OCI-LY1 (cell line): Measurements from ENCODE around the gene DEFB110.

Experiments
- H2AFZ ChIP-seq: fragments of 200-600 bp; sonication (generic), shearing (Covaris generic); 2 replicates; pipeline ENCODE4 v1.6.0; 2014; ENCODE audit warnings: antibody characterized with exemption, mild to moderate bottlenecking, low read length
- H3F3A ChIP-seq: fragments of 200-600 bp; sonication (generic), shearing (Covaris generic); 2 replicates; pipeline ENCODE4 v1.6.0; 2014; ENCODE audit warnings: mild to moderate bottlenecking, antibody characterized with exemption, low read length, moderate library complexity; ENCODE audit not compliant: insufficient read depth
- H3K27ac ChIP-seq: fragments of 200-600 bp; sonication (generic); 2 replicates; pipeline ENCODE4 v1.5.1; 2014; ENCODE audit warnings: low read length, mixed run types, mild to moderate bottlenecking, low read depth; ENCODE audit not compliant: poor library complexity, severe bottlenecking
- H3K27me3 ChIP-seq: fragments of 200-600 bp; sonication (generic); 2 replicates; pipeline ENCODE4 v1.6.0; 2014; ENCODE audit warnings: antibody characterized with exemption, mild to moderate bottlenecking, low read length, moderate library complexity; ENCODE audit not compliant: insufficient read depth
- H3K36me3 ChIP-seq: fragments of 200-600 bp; sonication (generic); 2 replicates; pipeline ENCODE4 v1.6.1; 2014; ENCODE audit warnings: mild to moderate bottlenecking, antibody characterized with exemption, low read length, moderate library complexity, mixed read lengths; ENCODE audit not compliant: insufficient read depth
- H3K4me1 ChIP-seq: fragments of 200-600 bp; sonication (generic); 2 replicates; pipeline ENCODE4 v1.5.1; 2014; ENCODE audit warnings: mild to moderate bottlenecking, low read length, moderate library complexity; ENCODE audit not compliant: insufficient read depth, severe bottlenecking
- H3K4me2 ChIP-seq: fragments of 200-600 bp; sonication (generic), shearing (Covaris generic); 2 replicates; pipeline ENCODE4 v1.6.1; 2014; ENCODE audit warnings: low read length
- H3K4me3 ChIP-seq: fragments of 200-600 bp; sonication (generic); 2 replicates; pipeline ENCODE4 v1.5.1; 2014; ENCODE audit warnings: low read length, low read depth, mild to moderate bottlenecking, mixed read lengths; ENCODE audit not compliant: poor library complexity, severe bottlenecking
- H3K79me2 ChIP-seq: fragments of 200-600 bp; shearing (Covaris generic); 2 replicates; pipeline ENCODE4 v1.6.1; 2016; ENCODE audit warnings: mixed run types, low read length, mixed read lengths; ENCODE audit not compliant: insufficient read depth
- H3K9ac ChIP-seq: fragments of 200-600 bp; sonication (generic), shearing (Covaris generic); 2 replicates; pipeline ENCODE4 v1.6.1; 2014; ENCODE audit warnings: mild to moderate bottlenecking, low read length, mixed read lengths
- H3K9me2 ChIP-seq: fragments of 200-600 bp; sonication (generic), shearing (Covaris generic); 2 replicates; pipeline ENCODE4 v1.6.1; 2014; ENCODE audit warnings: low read depth, mild to moderate bottlenecking, low read length, mixed read lengths
- H3K9me3 ChIP-seq: fragments of 200-600 bp; shearing (Covaris generic); 2 replicates; pipeline ENCODE4 v1.6.1; 2014; ENCODE audit warnings: low read length, mixed read lengths
- H4K20me1 ChIP-seq: fragments of 200-600 bp; sonication (generic), shearing (Covaris generic); 2 replicates; pipeline ENCODE4 v1.6.0; 2016; ENCODE audit warnings: mild to moderate bottlenecking, low read length; ENCODE audit not compliant: insufficient read depth
- EZH2 ChIP-seq: fragments of 200-600 bp; sonication (generic), shearing (Covaris generic); IDR thresholded peaks from 2 replicates; pipeline ENCODE4 v1.8.0; 2017; ENCODE audit warnings: borderline replicate concordance, mixed run types, mild to moderate bottlenecking, antibody characterized with exemption, low read length, moderate library complexity, mixed read lengths
- TF ChIP-seq, protein P1 (sequence below): fragments of 200-600 bp; sonication (generic), shearing (Covaris generic); IDR thresholded peaks from 2 replicates; pipeline ENCODE4 v1.5.1; 2017; ENCODE audit warnings: mild to moderate bottlenecking, antibody characterized with exemption, low read length, moderate library complexity, mixed read lengths

The DEFB110 gene

DNA sequence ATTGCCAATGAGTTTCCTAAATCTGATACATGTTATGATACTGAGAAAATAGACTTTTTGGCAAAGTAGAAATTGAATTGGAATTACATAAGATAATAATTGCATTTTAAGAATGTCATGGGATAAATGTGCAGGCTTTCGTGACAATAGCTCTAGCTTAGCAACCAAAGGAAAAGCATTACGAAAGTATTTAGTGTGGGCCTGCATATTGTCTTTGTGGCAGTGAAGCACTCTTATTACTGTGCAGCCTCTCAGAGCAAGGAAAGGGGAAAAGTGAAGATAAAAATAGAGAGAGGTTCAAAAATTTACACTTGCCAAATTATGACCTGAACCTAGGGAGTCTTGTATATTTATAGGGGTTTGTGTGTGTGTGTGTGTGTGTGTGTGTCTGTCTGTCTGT, 39.7 kb downstream of the DEFB110 start:
- H3K27ac ChIP-seq: no peak overlapping the region
- H3K79me2 ChIP-seq: no peaks in the 10 kb centered on the region
- H3K9me3 ChIP-seq: no peaks in the 10 kb centered on the region
- no peaks in the 10 kb centered on the region for H4K20me1 ChIP-seq
- no peaks in the 10 kb centered on the region for H3K36me3 ChIP-seq
- no peak overlapping the region for H2AFZ ChIP-seq
- no peaks in the 10 kb centered on the region for H3K4me1 ChIP-seq
- no peak overlapping the region for H3K4me2 ChIP-seq
- no peak overlapping the region for H3K4me3 ChIP-seq
- no peaks in the 10 kb centered on the region for H3F3A ChIP-seq
- H3K27me3 ChIP-seq: no peaks in the 10 kb centered on the region
- no peaks in the 10 kb centered on the region for H3K9me2 ChIP-seq
- no peak overlapping the region for H3K9ac ChIP-seq
- TF ChIP-seq, protein P1, sequence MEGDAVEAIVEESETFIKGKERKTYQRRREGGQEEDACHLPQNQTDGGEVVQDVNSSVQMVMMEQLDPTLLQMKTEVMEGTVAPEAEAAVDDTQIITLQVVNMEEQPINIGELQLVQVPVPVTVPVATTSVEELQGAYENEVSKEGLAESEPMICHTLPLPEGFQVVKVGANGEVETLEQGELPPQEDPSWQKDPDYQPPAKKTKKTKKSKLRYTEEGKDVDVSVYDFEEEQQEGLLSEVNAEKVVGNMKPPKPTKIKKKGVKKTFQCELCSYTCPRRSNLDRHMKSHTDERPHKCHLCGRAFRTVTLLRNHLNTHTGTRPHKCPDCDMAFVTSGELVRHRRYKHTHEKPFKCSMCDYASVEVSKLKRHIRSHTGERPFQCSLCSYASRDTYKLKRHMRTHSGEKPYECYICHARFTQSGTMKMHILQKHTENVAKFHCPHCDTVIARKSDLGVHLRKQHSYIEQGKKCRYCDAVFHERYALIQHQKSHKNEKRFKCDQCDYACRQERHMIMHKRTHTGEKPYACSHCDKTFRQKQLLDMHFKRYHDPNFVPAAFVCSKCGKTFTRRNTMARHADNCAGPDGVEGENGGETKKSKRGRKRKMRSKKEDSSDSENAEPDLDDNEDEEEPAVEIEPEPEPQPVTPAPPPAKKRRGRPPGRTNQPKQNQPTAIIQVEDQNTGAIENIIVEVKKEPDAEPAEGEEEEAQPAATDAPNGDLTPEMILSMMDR: no peak
- no peak for TF ChIP-seq EZH2

DNA sequence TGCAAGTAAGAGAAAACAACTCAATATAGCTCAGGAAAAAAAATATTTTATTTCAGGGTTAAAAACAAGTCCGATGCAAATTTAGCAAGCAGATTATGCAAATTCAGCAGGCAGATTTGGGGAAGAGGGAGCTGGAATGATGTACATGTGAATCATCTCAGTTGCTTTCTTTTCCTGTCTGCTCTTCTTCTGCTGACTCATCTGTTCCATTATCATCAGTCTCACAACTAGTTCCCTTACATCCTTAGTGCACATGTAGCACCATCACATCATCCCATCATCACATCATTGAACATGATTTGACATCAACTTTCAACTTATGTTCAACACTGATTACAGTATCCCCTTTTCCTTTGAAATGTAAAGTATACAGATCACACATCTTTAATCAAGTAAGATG, 40.9 kb downstream of the DEFB110 start:
- TF ChIP-seq EZH2: no peak
- TF ChIP-seq, protein P1: no peak
- Histone ChIP-seq H3K27ac (no peak overlapping the region), H3K9ac (no peak overlapping the region), H3K27me3 (no peaks in the 10 kb centered on the region), H3K9me3 (no peaks in the 10 kb centered on the region), H3K4me2 (no peak overlapping the region), H3K36me3 (no peaks in the 10 kb centered on the region), H3K9me2 (no peaks in the 10 kb centered on the region), H3K4me3 (no peak overlapping the region), H3K79me2 (no peaks in the 10 kb centered on the region), H3F3A (no peaks in the 10 kb centered on the region), H3K4me1 (no peaks in the 10 kb centered on the region), H4K20me1 (no peaks in the 10 kb centered on the region), H2AFZ (no peak overlapping the region)

DNA sequence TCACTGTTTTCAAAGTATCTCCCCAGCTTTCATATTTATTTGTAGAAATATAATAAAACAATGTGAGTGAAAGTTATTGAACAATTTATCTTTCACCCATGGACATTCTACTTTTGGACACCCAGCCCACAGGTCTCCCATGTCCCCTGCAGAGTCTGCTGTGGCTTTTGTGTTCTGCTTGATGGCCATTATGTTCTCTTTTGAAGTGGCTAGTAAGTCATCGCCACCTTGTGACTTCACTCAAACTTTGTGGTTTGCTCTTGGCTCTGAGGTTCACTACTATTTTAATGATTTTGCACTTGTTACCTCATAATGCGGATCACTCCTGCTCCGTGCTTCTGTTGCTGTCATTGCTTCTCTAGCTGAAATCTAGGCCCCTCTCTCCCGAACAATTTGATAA, 42.2 kb downstream of the DEFB110 start:
- Histone ChIP-seq H3K79me2 (no peaks in the 10 kb centered on the region), H3K9me3 (no peaks in the 10 kb centered on the region), H3K9me2 (no peaks in the 10 kb centered on the region), H3K27me3 (no peaks in the 10 kb centered on the region), H3K4me2 (no peak overlapping the region), H3K36me3 (no peaks in the 10 kb centered on the region), H3F3A (no peaks in the 10 kb centered on the region), H2AFZ (no peak overlapping the region), H3K9ac (no peak overlapping the region), H4K20me1 (no peaks in the 10 kb centered on the region), H3K27ac (no peak overlapping the region), H3K4me3 (no peak overlapping the region), H3K4me1 (no peaks in the 10 kb centered on the region)
- TF ChIP-seq EZH2: no peak
- TF ChIP-seq, protein P1: no peak
